A673 (cell line): ENCODE results near the gene SIDT2. TPM values are rescaled to one million over a fixed set of nuclear protein-coding genes. Genes with fewer than 3 reads are reported as not detected.

Experiments used
- BruUV-seq: library from RNA; stranded (reverse); fragments of 400-500 nt; replicated peaks from 2 replicates; lab custom pipeline; 2021; lab: Mats Ljungman, UMichigan
- CTCF ChIA-PET: fragments of 300-600 bp; sonication (Branson Sonifier 250); formaldehyde crosslinking; loops from one replicate; lab custom pipeline; 2022; ENCODE audit warnings: antibody characterized with exemption; lab: Charles Lee
- POLR2A ChIA-PET: fragments of 300-600 bp; sonication (Branson Sonifier 250); formaldehyde crosslinking; loops from one replicate; lab custom pipeline; 2022; ENCODE audit warnings: antibody characterized with exemption; ENCODE audit not compliant: low non-redundant PET; lab: Charles Lee
- DNase-seq: peaks from one replicate; pipeline ENCODE4 v3.0.0-alpha.2; 2015; ENCODE audit warnings: low spot score
- H3K27ac ChIP-seq: fragments of 200-600 bp; sonication (generic); 2 replicates; pipeline ENCODE4 v1.5.1; 2016; ENCODE audit warnings: mixed run types, low read depth, mild to moderate bottlenecking, mixed read lengths, antibody characterized with exemption, low read length; ENCODE audit not compliant: poor library complexity, severe bottlenecking
- H3K27me3 ChIP-seq: fragments of 200-600 bp; sonication (generic); replicated peaks from 2 replicates; pipeline ENCODE4 v1.6.1; 2017; ENCODE audit warnings: mixed run types, low read depth, mild to moderate bottlenecking, mixed read lengths, antibody characterized with exemption, low read length; ENCODE audit not compliant: insufficient read depth, poor library complexity
- H3K36me3 ChIP-seq: fragments of 200-600 bp; sonication (generic); 2 replicates; pipeline ENCODE4 v1.6.1; 2016; ENCODE audit warnings: mixed run types, mild to moderate bottlenecking, mixed read lengths, antibody characterized with exemption, low read length; ENCODE audit not compliant: insufficient read depth, poor library complexity, severe bottlenecking
- H3K4me1 ChIP-seq: fragments of 200-600 bp; sonication (generic); 2 replicates; pipeline ENCODE4 v1.6.1; 2017; ENCODE audit warnings: mixed run types, mild to moderate bottlenecking, mixed read lengths, antibody characterized with exemption, low read length; ENCODE audit not compliant: insufficient read depth, poor library complexity, severe bottlenecking
- H3K4me3 ChIP-seq: fragments of 200-600 bp; sonication (generic); 2 replicates; pipeline ENCODE4 v1.5.1; 2016; ENCODE audit warnings: low read depth, mixed run types, mild to moderate bottlenecking, mixed read lengths, low read length; ENCODE audit not compliant: poor library complexity, severe bottlenecking
- H3K9me3 ChIP-seq: fragments of 200-600 bp; sonication (generic); 2 replicates; pipeline ENCODE4 v1.6.1; 2016; ENCODE audit warnings: mixed run types, low read depth, mild to moderate bottlenecking, mixed read lengths, antibody characterized with exemption, low read length; ENCODE audit not compliant: poor library complexity, severe bottlenecking
- EZH2 ChIP-seq: fragments of 200-600 bp; sonication (generic); IDR thresholded peaks from 2 replicates; pipeline ENCODE4 v1.6.1; 2017; ENCODE audit warnings: borderline replicate concordance, low read depth, mild to moderate bottlenecking, mixed read lengths, antibody characterized with exemption, low read length; ENCODE audit not compliant: poor library complexity, severe bottlenecking
- intact Hi-C: fragments of 100-400 bp; cut with micrococcal nuclease; formaldehyde crosslinking; loops from one replicate; pipeline ENCODE4 v1.10.0; 2022; ENCODE audit not compliant: unreplicated experiment
- total RNA-seq: library from RNA; stranded (reverse); gene quantifications from 2 replicates; pipeline ENCODE4 v1.2.3, GENCODE V29; 2021
- TF ChIP-seq, protein P1 (sequence below): fragments of 300-800, 200-600 bp; sonication (generic); conservative IDR thresholded peaks from 2 replicates; pipeline ENCODE4 v1.5.1; 2017; ENCODE audit warnings: low read depth, mild to moderate bottlenecking, antibody characterized with exemption, low read length, moderate library complexity, mixed read lengths

Gene SIDT2
- total RNA-seq, 1 experiment from 2014 or later, result 33.5 TPM

DNA sequence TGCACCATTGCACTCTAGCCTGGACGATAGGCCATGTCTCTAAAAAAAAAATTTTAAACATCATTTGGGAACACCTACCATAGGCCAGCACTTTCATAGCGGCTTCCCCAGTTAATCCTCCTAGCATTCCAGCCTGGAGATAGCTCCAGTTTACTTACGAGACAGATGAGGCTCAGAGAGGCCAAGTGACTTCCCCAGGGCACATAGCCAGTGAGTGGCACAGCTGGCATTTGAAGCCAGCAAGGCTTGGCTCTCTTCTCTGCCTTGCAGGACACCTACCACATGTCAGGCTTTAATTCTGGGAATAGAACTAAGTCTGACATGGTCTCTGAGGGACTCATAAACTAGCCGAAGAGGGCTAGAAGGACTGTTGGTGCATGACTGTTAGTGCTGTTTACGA lies 15.7 kb downstream of the SIDT2 start:
- Histone ChIP-seq H3K4me1 (peaks cover 4% of the 10 kb centered on the region), H3K4me3 (no peak overlapping the region), H3K27me3 (no peaks in the 10 kb centered on the region), H3K27ac (no peak overlapping the region), H3K36me3 (peaks cover 7% of the 10 kb centered on the region), H3K9me3 (no peaks in the 10 kb centered on the region)
- no peak for TF ChIP-seq EZH2
- TF ChIP-seq, protein P1, sequence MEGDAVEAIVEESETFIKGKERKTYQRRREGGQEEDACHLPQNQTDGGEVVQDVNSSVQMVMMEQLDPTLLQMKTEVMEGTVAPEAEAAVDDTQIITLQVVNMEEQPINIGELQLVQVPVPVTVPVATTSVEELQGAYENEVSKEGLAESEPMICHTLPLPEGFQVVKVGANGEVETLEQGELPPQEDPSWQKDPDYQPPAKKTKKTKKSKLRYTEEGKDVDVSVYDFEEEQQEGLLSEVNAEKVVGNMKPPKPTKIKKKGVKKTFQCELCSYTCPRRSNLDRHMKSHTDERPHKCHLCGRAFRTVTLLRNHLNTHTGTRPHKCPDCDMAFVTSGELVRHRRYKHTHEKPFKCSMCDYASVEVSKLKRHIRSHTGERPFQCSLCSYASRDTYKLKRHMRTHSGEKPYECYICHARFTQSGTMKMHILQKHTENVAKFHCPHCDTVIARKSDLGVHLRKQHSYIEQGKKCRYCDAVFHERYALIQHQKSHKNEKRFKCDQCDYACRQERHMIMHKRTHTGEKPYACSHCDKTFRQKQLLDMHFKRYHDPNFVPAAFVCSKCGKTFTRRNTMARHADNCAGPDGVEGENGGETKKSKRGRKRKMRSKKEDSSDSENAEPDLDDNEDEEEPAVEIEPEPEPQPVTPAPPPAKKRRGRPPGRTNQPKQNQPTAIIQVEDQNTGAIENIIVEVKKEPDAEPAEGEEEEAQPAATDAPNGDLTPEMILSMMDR, result no peak
- ChIA-PET POLR2A (no interaction called here), CTCF (no interaction called here)
- no TSS peak for BruUV-seq
- intact Hi-C loops, result no loop called here
- DNase-seq, result no peak

DNA sequence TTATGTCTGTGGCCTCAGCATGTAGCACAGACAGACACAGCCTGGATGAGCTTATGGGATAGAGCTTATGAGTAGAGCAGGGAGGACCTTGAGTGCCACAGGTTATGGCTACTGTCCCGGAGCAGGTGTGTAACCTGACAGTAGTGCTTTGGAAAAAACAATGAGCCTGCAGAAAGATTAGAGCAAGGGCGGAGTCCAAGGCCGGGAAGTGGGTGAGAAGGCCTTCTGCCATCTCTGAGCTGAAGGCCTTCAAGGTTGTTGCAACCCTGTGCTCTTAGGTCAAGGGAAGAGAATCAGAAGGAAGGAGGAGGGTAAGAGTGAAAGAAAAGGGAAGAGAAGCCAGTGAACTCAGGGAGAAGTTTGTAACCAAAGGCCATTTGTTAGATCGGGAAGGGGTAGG lies 16.7 kb downstream of the SIDT2 start:
- no peak overlapping the region for H3K27ac ChIP-seq
- H3K27me3 ChIP-seq, result no peaks in the 10 kb centered on the region
- no TSS peak for BruUV-seq
- DNase-seq, result no peak
- no peaks in the 10 kb centered on the region for H3K9me3 ChIP-seq
- H3K4me1 ChIP-seq, result peaks cover 4% of the 10 kb centered on the region
- no peak overlapping the region for H3K4me3 ChIP-seq
- TF ChIP-seq, protein P1, result no peak
- no peak for TF ChIP-seq EZH2
- intact Hi-C loops, result no loop called here
- ChIA-PET POLR2A (no interaction called here), CTCF (no interaction called here)
- H3K36me3 ChIP-seq, result no peaks in the 10 kb centered on the region

DNA sequence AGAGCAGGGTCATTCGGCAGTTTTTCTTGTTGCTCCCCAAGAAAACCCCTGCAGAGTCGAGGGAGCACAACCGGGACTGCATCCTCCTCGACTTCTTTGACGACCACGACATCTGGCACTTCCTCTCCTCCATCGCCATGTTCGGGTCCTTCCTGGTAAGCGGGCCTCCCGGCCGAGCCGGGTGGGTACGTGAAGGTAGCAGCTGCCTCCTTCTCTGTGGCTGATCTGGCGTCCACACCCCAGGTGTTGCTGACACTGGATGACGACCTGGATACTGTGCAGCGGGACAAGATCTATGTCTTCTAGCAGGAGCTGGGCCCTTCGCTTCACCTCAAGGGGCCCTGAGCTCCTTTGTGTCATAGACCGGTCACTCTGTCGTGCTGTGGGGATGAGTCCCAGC lies 17.2 kb downstream of the SIDT2 start:
- CTCF ChIA-PET, result no interaction called here

More for the DNA sequence above, 17.2 kb downstream of the SIDT2 start:
- Histone ChIP-seq H3K4me1 (peaks cover 4% of the 10 kb centered on the region), H3K27ac (no peak overlapping the region), H3K4me3 (no peak overlapping the region), H3K27me3 (no peaks in the 10 kb centered on the region), H3K9me3 (no peaks in the 10 kb centered on the region), H3K36me3 (no peaks in the 10 kb centered on the region)
- DNase-seq, result no peak
- POLR2A ChIA-PET, result no interaction called here
- TF ChIP-seq EZH2, result no peak
- TF ChIP-seq, protein P1, result no peak
- no TSS peak for BruUV-seq
- intact Hi-C loops, result no loop called here
